ENCODE data around the gene TMEM250.

TMEM250 gene

GRCh38 chr9:136156209-136157120 is 37.8 kb upstream of the TMEM250 start:
- TF ChIP-seq CTCF (IDR thresholded peaks at IDR 0.05; ENCODE audit: low read depth, low read length) = no peak
- no peak overlapping the region for H3K4me3 ChIP-seq (ENCODE audit: low read depth, low read length)

- H3K4me3 ChIP-seq (ENCODE audit: low read depth, low read length) = no peak overlapping the region
- TF ChIP-seq CTCF (IDR thresholded peaks at IDR 0.05; ENCODE audit: low read depth, low read length) = no peak
Observed at GRCh38 chr9:136155576-136155975, 36.9 kb upstream of the TMEM250 start.

- TF ChIP-seq CTCF (IDR thresholded peaks at IDR 0.05; ENCODE audit: low read depth, low read length) = no peak
Observed at GRCh38 chr9:136154943-136155342, 36.3 kb upstream of the TMEM250 start.

GRCh38 chr9:136153381-136154065 is 34.8 kb upstream of the TMEM250 start:
- TF ChIP-seq CTCF (IDR thresholded peaks at IDR 0.05; ENCODE audit: low read depth, low read length) = no peak
- H3K4me3 ChIP-seq (ENCODE audit: low read depth, low read length) = no peak overlapping the region

More at GRCh38 chr9:136154943-136155342, 36.3 kb upstream of the TMEM250 start:
- H3K4me3 ChIP-seq (ENCODE audit: low read depth, low read length) = no peak overlapping the region

GRCh38 chr9:136152931-136153330 is 34.3 kb upstream of the TMEM250 start:
- H3K4me3 ChIP-seq (ENCODE audit: low read depth, low read length) = no peak overlapping the region
- TF ChIP-seq CTCF (IDR thresholded peaks at IDR 0.05; ENCODE audit: low read depth, low read length) = no peak

- no peak overlapping the region for H3K4me3 ChIP-seq (ENCODE audit: low read depth, low read length)
- no peak for TF ChIP-seq CTCF (IDR thresholded peaks at IDR 0.05; ENCODE audit: low read depth, low read length)
Observed at GRCh38 chr9:136152543-136152866, 33.8 kb upstream of the TMEM250 start.
